Kidney (tissue), 22 donors: Measurements from ENCODE around the gene TMEM101. TPM values are rescaled to one million over a fixed set of nuclear protein-coding genes. Genes with fewer than 3 reads are reported as not detected.

Experiments
- DNase-seq, 5 donors: peaks; one replicate each; pipeline ENCODE4 v3.0.0-alpha.2; 2013 to 2020
- FAIRE-seq: peaks from 2 replicates; lab custom pipeline; 2012; peaks lifted over from hg19 to GRCh38; lab: Jason Lieb, UNC
- H3K27ac ChIP-seq, 2 donors: one replicate each; pipeline ENCODE4 v1.7.0; 2013; ENCODE audit warnings: low read depth in 2 of 2, low read length in 2 of 2, inconsistent platforms in 1 of 2
- H3K27me3 ChIP-seq: one replicate; pipeline ENCODE4 v1.7.1; 2013; ENCODE audit warnings: low read length, inconsistent platforms; ENCODE audit not compliant: control insufficient read depth, insufficient read depth
- H3K36me3 ChIP-seq, 3 donors: one replicate each; pipeline versions ENCODE4 v1.7.0 to v1.7.1; 2013; ENCODE audit warnings: low read length in 3 of 3, control low read depth in 1 of 3, inconsistent platforms in 1 of 3; ENCODE audit not compliant: insufficient read depth in 3 of 3, control insufficient read depth in 2 of 3
- H3K4me1 ChIP-seq, 3 donors: one replicate each; pipeline versions ENCODE4 v1.7.0 to v1.7.1; 2013; ENCODE audit warnings: low read length in 3 of 3, inconsistent platforms in 1 of 3, low read depth in 1 of 3; ENCODE audit not compliant: control insufficient read depth in 2 of 3, insufficient read depth in 2 of 3
- H3K4me3 ChIP-seq, 3 donors: one replicate each; pipeline versions ENCODE4 v1.7.0 to v1.8.1; 2013; ENCODE audit warnings: low read length in 3 of 3, control low read depth in 1 of 3, inconsistent platforms in 1 of 3
- H3K9ac ChIP-seq, 3 donors: one replicate each; pipeline versions ENCODE4 v1.7.0 to v1.7.1; 2013; ENCODE audit warnings: low read length in 3 of 3, control low read depth in 1 of 3, inconsistent platforms in 1 of 3
- H3K9me3 ChIP-seq, 3 donors: one replicate each; pipeline versions ENCODE4 v1.7.0 to v1.7.1; 2013; ENCODE audit warnings: low read length in 3 of 3, control low read depth in 1 of 3, inconsistent platforms in 1 of 3; ENCODE audit not compliant: control insufficient read depth in 2 of 3, insufficient read depth in 1 of 3
- CTCF ChIP-seq: IDR thresholded peaks from 3 replicates; pipeline ENCODE4 v1.5.1; 2012; ENCODE audit warnings: mild to moderate bottlenecking, moderate library complexity, borderline replicate concordance; ENCODE audit not compliant: insufficient read depth; ENCODE audit errors: extremely low read depth
- intact Hi-C: fragments of 100-400 bp; cut with DNase I; formaldehyde crosslinking; loops from one replicate; pipeline ENCODE4 v1.11.1; 2022
- long read RNA-seq, 10 donors: library from polyadenylated mRNA in 1 of 10; unstranded in 1 of 10; transcript quantifications; one replicate each; pipeline ENCODE4 v2.0.0 and lab custom pipeline, GENCODE V29; 2021 to 2026
- polyA plus RNA-seq: library from polyadenylated mRNA; stranded (reverse); fragments of 350-450 nt; fragmentation: Illumina TruSeq; extraction: RNeasy Lipid Tissue Mini Kit (QIAGEN cat#74804); gene quantifications from one replicate; pipeline ENCODE4 v1.2.3, GENCODE V29; 2014; ENCODE audit warnings: low read depth, low replicate concordance; ENCODE audit not compliant: insufficient read depth
- total RNA-seq: library from RNA; stranded (reverse); fragmentation: NEBNext Ultra II Directional; extraction: Animal tissue kit (Norgen Biotek cat#: 25700); gene quantifications from one replicate; pipeline ENCODE4 v1.2.1, GENCODE V29; 2021
- donor health status: control.
- donor health status: control.
- donor health status: control.
- donor health status: control.
- donor health status: control.
- donor health status: DM: yes; HTN: yes; CAD: no.
- donor health status: Normal renal cell carcinoma (clear cell type).

The TMEM101 gene
- total RNA-seq, result 31.2 TPM
- polyA plus RNA-seq, result 111 TPM
- long read RNA-seq, donor 1, transcript TMEM101-201 (4 exons, 1,536 nt), result major isoform, 15 of 27 reads
- long read RNA-seq, donor 1, partial matches to known transcripts, result 11 of 27 reads
- long read RNA-seq, donor 1, other reads (novel, unspliced or antisense), result 0 of 27 reads
- long read RNA-seq, donor 2, transcript TMEM101-201 (4 exons, 1,536 nt), result major isoform, 17 of 18 reads
- long read RNA-seq, donor 2, partial matches to known transcripts, result 0 of 18 reads
- long read RNA-seq, donor 2, other reads (novel, unspliced or antisense), result 0 of 18 reads
- long read RNA-seq, donor 3, transcript TMEM101-201 (4 exons, 1,536 nt), result major isoform, 16 of 16 reads
- long read RNA-seq, donor 3, partial matches to known transcripts, result 0 of 16 reads
- long read RNA-seq, donor 3, other reads (novel, unspliced or antisense), result 0 of 16 reads
- long read RNA-seq, donor 4, transcript TMEM101-201 (4 exons, 1,536 nt), result major isoform, 12 of 12 reads
- long read RNA-seq, donor 4, partial matches to known transcripts, result 0 of 12 reads
- long read RNA-seq, donor 4, other reads (novel, unspliced or antisense), result 0 of 12 reads
- long read RNA-seq, donor 5, partial matches to known transcripts, result 0 of 2 reads
- long read RNA-seq, donor 5, other reads (novel, unspliced or antisense), result 0 of 2 reads
- long read RNA-seq, donor 6, transcript TMEM101-201 (4 exons, 1,536 nt), result major isoform, 23 of 45 reads
- long read RNA-seq, donor 6, partial matches to known transcripts, result 21 of 45 reads
- long read RNA-seq, donor 6, other reads (novel, unspliced or antisense), result 0 of 45 reads
- long read RNA-seq, donor 7, transcript TMEM101-201 (4 exons, 1,536 nt), result major isoform, 26 of 44 reads
- long read RNA-seq, donor 7, partial matches to known transcripts, result 4 of 44 reads
- long read RNA-seq, donor 7, other reads (novel, unspliced or antisense), result 11 of 44 reads
- long read RNA-seq, donor 8, transcript TMEM101-201 (4 exons, 1,536 nt), result major isoform, 14 of 36 reads
- long read RNA-seq, donor 8, partial matches to known transcripts, result 22 of 36 reads
- long read RNA-seq, donor 8, other reads (novel, unspliced or antisense), result 0 of 36 reads
- long read RNA-seq, donor 9, transcript TMEM101-201 (4 exons, 1,536 nt), result major isoform, 9 of 19 reads
- long read RNA-seq, donor 9, partial matches to known transcripts, result 10 of 19 reads
- long read RNA-seq, donor 9, other reads (novel, unspliced or antisense), result 0 of 19 reads
- long read RNA-seq, donor 10, transcript TMEM101-201 (4 exons, 1,536 nt), result major isoform, 17 of 18 reads
- long read RNA-seq, donor 10, partial matches to known transcripts, result 0 of 18 reads
- long read RNA-seq, donor 10, other reads (novel, unspliced or antisense), result 0 of 18 reads

DNA sequence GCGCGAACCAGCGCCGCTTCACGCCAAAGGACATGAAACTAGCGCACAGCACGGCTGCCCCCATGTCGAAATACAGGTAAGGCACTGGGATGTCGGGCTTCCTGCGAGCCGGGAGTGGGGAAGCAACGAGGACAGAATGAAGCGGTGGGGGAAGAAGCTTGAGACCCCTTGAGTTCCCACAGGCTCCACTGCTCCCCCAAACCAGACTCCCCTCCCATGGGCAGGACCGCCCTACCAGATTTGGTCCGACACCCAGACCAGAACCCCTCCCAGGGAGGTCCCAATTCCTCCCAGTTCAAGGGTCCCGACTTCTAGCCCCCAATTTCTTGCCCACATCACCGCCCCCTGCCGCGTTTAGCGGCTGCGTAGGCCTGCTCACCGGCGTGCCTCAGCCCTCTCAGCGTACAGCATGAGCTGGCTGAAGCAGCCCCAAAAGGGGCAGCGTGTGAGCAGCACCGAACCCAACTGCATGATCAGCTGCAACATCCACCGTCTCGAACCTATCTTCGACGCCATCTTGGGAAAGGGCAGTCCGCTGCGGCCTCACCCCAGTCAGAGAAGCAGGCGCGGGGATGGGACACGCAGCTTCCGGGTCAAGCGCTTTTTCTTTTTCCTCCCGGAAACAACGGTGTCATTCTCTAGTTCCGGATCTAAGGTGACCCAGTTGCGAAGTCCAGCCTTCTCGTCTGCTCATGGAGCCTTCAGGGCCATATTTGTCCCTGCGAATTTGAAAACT, at the start of gene TMEM101:
Gene TMEM101, minus strand, starts transcription at position 527 of the 736 bp plus-strand sequence. Its CDS starts 11 bp downstream, at position 516.
- Histone ChIP-seq H3K27ac (peak within 1 kb of the TSS in 1 of 2 donors; percentile 69), H3K27me3 (no peaks in the 10 kb centered on the region), H3K9ac (peak within 1 kb of the TSS; percentile 73 to 88 (median 86)), H3K36me3 (peaks cover 0 to 3% (median 0%) of the 10 kb centered on the region in 3 donors), H3K4me1 (peaks cover 0 to 12% (median 0%) of the 10 kb centered on the region in 3 donors), H3K4me3 (peak within 1 kb of the TSS; percentile 81 to 97 (median 94)), H3K9me3 (no peaks in the 10 kb centered on the region)
- TF ChIP-seq CTCF, result peak; percentile 15
- intact Hi-C loops, result no loop called here
- DNase-seq (peak; percentile 91 to 97 (median 95)), FAIRE-seq (no peak)

GRCh38 chr17:44063704-44064639, 49.2 kb upstream of the TMEM101 start:
- H3K27me3 ChIP-seq, result no peaks in the 10 kb centered on the region
- no peak overlapping the region for H3K27ac ChIP-seq
- no peak overlapping the region for H3K4me3 ChIP-seq
- H3K9me3 ChIP-seq, result no peaks in the 10 kb centered on the region
- DNase-seq, result no peak
- peaks cover 2 to 16% (median 2%) of the 10 kb centered on the region in 3 donors for H3K36me3 ChIP-seq
- no peak for TF ChIP-seq CTCF
- no peak for FAIRE-seq
- intact Hi-C loops, result no loop called here
- H3K9ac ChIP-seq, result no peak overlapping the region
- H3K4me1 ChIP-seq, result peaks cover 0 to 5% (median 4%) of the 10 kb centered on the region in 3 donors
